Thyroid gland (tissue), 4 donors: Measurements from ENCODE around the gene STARD10. TPM values are rescaled to one million over a fixed set of nuclear protein-coding genes. Genes with fewer than 3 reads are reported as not detected.
A peak's percentile ranks its signal among the peaks of the same experiment; 100 is the strongest.
"Not testable (repeated sequence)": the region's sequence is repeated elsewhere in the genome, so short reads cannot be mapped to it uniquely, and the experiment has no call there.

Source experiments
- DNase-seq, 2 donors: peaks; one replicate each; pipeline ENCODE4 v3.0.0-alpha.2; 2019
- H3K27ac ChIP-seq, 3 donors: fragments of 200-600 bp; sonication (generic); 1 replicate in 2 of 3; 2 replicates in 1 of 3; pipeline ENCODE4 v1.5.1; 2016 to 2019; ENCODE audit warnings: mild to moderate bottlenecking in 1 of 3, moderate library complexity in 1 of 3
- H3K27me3 ChIP-seq: fragments of 200-600 bp; sonication (generic); one replicate; pipeline ENCODE4 v1.5.1; 2019
- H3K36me3 ChIP-seq, 2 donors: fragments of 200-600 bp; sonication (generic); one replicate each; pipeline ENCODE4 v1.5.1; 2016 to 2019
- H3K4me1 ChIP-seq, 2 donors: fragments of 200-600 bp; sonication (generic); one replicate each; pipeline ENCODE4 v1.5.1; 2017 to 2019
- H3K4me3 ChIP-seq, 3 donors: fragments of 200-600 bp; sonication (generic); replicated peaks in 1 of 3; 1 replicate in 2 of 3; 2 replicates in 1 of 3; pipeline ENCODE4 v1.5.1; 2016; ENCODE audit warnings: mild to moderate bottlenecking in 1 of 3
- H3K9me3 ChIP-seq: fragments of 200-600 bp; sonication (generic); one replicate; pipeline ENCODE4 v1.5.1; 2017
- POLR2A ChIP-seq, 2 donors: fragments of 450-650 bp; IDR thresholded peaks; one replicate each; pipeline ENCODE4 v1.6.1; 2017; ENCODE audit warnings: antibody characterized with exemption in 2 of 2, mild to moderate bottlenecking in 2 of 2, moderate library complexity in 1 of 2
- WGBS, 2 donors: methylation state at CpG; one replicate each; pipeline ENCODE4 v1.1.5; 2017; 5-methylcytosine and 5-hydroxymethylcytosine counted together
- intact Hi-C: fragments of 100-400 bp; cut with DNase I; formaldehyde crosslinking; loops from one replicate; pipeline ENCODE4 v1.15.1; 2023
- total RNA-seq, 4 donors: library from RNA; depleted of rRNA; stranded (reverse); fragments of >200 nt; gene quantifications; one replicate each; pipeline ENCODE4 v1.2.3, GENCODE V29; 2016
- TF ChIP-seq, protein P1 (sequence below), 6 experiments: fragments of 200-600 bp in 3 of 6; fragments of 450-650 bp in 3 of 6; sonication (generic) in 3 of 6; IDR thresholded peaks; one replicate each; pipeline ENCODE4 v1.5.1; 2016 to 2019; ENCODE audit warnings: antibody characterized with exemption in 6 of 6, mild to moderate bottlenecking in 2 of 6, inconsistent platforms in 1 of 6, moderate library complexity in 1 of 6

Gene STARD10
- total RNA-seq, 4 donors from 2014 or later, result 67.7 to 113 (median 82.0) TPM

DNA sequence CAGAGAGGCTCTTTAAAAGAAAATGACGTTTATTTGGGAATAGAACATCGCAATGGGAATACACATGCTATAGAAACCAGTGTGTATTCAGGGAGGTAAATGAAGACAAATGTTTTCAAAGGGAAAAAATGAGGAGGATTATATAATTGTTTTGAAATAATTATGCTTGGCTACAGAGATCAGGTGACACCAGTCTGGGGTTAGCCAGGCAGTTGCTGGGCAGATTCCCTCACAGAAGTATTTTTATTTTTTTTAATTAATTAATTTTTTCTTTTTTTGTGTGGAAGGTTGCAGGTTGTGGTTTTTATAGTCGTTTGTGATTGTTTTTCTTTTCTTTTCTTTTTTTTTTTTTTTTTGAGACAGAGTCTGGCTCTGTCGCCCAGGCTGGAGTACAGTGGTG lies 5.6 kb upstream of the STARD10 start:
- intact Hi-C loops, result no loop called here
- TF ChIP-seq, protein P1, sequence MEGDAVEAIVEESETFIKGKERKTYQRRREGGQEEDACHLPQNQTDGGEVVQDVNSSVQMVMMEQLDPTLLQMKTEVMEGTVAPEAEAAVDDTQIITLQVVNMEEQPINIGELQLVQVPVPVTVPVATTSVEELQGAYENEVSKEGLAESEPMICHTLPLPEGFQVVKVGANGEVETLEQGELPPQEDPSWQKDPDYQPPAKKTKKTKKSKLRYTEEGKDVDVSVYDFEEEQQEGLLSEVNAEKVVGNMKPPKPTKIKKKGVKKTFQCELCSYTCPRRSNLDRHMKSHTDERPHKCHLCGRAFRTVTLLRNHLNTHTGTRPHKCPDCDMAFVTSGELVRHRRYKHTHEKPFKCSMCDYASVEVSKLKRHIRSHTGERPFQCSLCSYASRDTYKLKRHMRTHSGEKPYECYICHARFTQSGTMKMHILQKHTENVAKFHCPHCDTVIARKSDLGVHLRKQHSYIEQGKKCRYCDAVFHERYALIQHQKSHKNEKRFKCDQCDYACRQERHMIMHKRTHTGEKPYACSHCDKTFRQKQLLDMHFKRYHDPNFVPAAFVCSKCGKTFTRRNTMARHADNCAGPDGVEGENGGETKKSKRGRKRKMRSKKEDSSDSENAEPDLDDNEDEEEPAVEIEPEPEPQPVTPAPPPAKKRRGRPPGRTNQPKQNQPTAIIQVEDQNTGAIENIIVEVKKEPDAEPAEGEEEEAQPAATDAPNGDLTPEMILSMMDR (IDR thresholded peaks at IDR 0.05), result no peak
- TF ChIP-seq POLR2A (IDR thresholded peaks at IDR 0.05), result no peak
- no peaks in the 10 kb centered on the region for H3K27me3 ChIP-seq
- H3K9me3 ChIP-seq, result no peaks in the 10 kb centered on the region
- DNase-seq, result no peak
- H3K4me1 ChIP-seq, result peaks cover 1 to 4% of the 10 kb centered on the region in 2 donors
- H3K27ac ChIP-seq, result no peak overlapping the region
- no peak overlapping the region for H3K4me3 ChIP-seq
- H3K36me3 ChIP-seq, result no peaks in the 10 kb centered on the region
- 63 to 72% methylated on average over 4 of the region's 4 CpGs for WGBS, 2 donors

DNA sequence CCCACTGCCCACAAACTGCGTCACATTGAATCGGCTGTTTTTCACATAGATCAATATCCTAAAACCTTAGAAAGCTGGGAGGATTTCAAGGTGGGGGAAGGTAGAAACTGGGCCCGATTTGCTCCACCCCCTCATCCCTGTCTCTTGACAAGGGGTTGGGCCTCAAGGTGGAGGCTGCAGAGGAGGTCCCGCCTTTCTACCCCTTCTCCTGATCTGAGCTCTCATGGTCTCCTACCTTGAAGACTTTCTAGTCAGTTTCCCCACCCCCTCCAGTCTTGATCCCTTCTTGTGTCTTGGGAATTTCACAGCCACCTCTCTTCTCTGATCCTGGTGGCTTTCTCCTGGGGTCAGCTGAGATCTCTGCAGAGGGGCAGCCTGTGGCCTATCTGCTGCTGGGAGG lies 4.5 kb upstream of the STARD10 start:
- intact Hi-C loops, result no loop called here
- H3K27ac ChIP-seq, result no peak overlapping the region
- no peak overlapping the region for H3K4me3 ChIP-seq
- no peak for DNase-seq
- H3K9me3 ChIP-seq, result no peaks in the 10 kb centered on the region
- H3K36me3 ChIP-seq, result no peaks in the 10 kb centered on the region
- WGBS, 2 donors, result 82 to 83% methylated on average over 4 of the region's 4 CpGs
- H3K4me1 ChIP-seq, result peaks cover 6 to 10% of the 10 kb centered on the region in 2 donors
- H3K27me3 ChIP-seq, result no peaks in the 10 kb centered on the region
- TF ChIP-seq POLR2A (IDR thresholded peaks at IDR 0.05), result no peak
- TF ChIP-seq, protein P1 (IDR thresholded peaks at IDR 0.05), result no peak

DNA sequence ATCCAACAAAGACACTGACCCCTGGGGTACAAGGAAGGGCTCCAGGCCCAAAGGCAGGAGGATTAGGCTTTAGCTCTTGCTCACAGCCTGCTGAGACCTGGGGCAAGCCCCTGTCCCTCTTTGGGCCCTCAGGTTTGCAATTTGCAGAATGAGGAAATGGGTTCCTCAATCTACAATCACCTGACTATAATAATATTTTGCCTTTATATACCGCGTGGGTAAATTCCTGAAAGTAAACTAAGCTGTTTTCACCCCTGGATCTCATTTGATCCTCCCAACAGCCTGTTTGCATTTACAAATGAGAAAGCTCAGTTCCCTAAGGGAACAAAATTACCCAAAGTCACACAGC lies 797 bp downstream of the STARD10 start:
- DNase-seq, result no peak
- Histone ChIP-seq H3K27ac (peak overlapping the region; percentile 53 to 94 (median 91)), H3K36me3 (no peaks in the 10 kb centered on the region), H3K4me3 (no peak overlapping the region), H3K4me1 (peaks cover 9 to 21% of the 10 kb centered on the region in 2 donors), H3K27me3 (no peaks in the 10 kb centered on the region), H3K9me3 (no peaks in the 10 kb centered on the region)
- TF ChIP-seq, protein P1 (IDR thresholded peaks at IDR 0.05), result no peak
- no peak for TF ChIP-seq POLR2A (IDR thresholded peaks at IDR 0.05)
- WGBS, 2 donors, result 73 to 83% methylated on average over 2 of the region's 2 CpGs
- intact Hi-C loops, result no loop called here

DNA sequence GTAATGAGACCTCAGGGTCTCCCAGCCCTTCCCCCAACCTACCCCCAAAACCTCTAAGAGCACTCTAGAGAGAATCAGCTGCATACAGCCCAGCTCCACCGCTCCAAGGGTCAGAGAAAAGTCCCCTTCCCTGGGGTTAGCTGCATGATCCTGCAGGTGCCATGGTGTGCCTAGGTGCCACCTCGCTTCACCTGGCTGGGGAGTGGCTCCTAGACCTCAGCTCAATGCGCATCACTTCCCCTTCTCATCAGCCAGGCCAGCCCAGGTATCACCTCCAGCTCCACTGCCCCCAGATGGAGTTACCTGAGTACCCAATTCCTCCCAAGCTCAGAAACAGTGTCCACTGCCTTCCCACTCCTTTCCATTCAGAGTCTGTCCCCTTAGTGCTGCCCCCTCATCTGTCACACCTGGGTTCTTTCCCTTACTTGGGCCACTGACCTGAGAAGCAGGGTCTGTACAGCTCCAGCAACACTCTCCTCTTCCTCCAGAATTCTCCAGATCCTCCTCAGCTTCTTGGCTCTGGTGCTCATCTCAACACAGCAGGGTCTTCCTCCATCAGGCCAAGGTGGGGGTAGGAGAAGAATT lies 1.3 kb downstream of the STARD10 start:
- Histone ChIP-seq H3K4me1 (peaks cover 9 to 21% of the 10 kb centered on the region in 2 donors), H3K27me3 (no peaks in the 10 kb centered on the region), H3K4me3 (no peak overlapping the region), H3K36me3 (no peaks in the 10 kb centered on the region), H3K9me3 (no peaks in the 10 kb centered on the region), H3K27ac (peak overlapping the region in 2 of 3 donors; percentile 91 to 94)
- intact Hi-C loops, result no loop called here
- TF ChIP-seq POLR2A (IDR thresholded peaks at IDR 0.05), result no peak
- TF ChIP-seq, protein P1 (IDR thresholded peaks at IDR 0.05), result no peak
- 100% methylated on average over 2 to 3 of the region's 3 CpGs for WGBS, 2 donors
- DNase-seq, result no peak

DNA sequence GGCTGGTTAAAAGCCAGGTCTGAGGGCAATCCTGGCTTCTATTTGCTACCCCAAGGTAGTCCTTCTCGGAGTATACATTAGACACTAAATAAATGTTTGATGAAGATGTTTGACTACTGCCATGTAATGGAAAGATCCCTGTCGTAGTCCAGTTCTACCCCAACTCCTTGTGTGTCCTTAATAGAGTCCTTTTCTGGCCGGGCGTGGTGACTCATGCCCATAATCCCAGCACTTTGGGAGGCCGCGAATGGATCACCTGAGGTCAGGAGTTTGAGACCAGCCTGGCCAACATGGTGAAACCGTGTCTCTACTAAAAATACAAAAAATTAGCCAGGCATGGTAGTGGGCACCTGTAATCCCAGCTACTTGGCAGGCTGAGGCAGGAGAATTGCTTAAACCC lies 2.6 kb downstream of the STARD10 start:
- DNase-seq, H3K9me3 ChIP-seq, intact Hi-C loops, H3K36me3 ChIP-seq, H3K27ac ChIP-seq, H3K4me3 ChIP-seq, H3K27me3 ChIP-seq: not testable (repeated sequence)
- 90 to 92% methylated on average over 7 of the region's 7 CpGs for WGBS, 2 donors
- H3K4me1 ChIP-seq, result peaks cover 9 to 21% of the 10 kb centered on the region in 2 donors
